ENCODE measurements around the gene SMARCB1.

SMARCB1 gene

DNA sequence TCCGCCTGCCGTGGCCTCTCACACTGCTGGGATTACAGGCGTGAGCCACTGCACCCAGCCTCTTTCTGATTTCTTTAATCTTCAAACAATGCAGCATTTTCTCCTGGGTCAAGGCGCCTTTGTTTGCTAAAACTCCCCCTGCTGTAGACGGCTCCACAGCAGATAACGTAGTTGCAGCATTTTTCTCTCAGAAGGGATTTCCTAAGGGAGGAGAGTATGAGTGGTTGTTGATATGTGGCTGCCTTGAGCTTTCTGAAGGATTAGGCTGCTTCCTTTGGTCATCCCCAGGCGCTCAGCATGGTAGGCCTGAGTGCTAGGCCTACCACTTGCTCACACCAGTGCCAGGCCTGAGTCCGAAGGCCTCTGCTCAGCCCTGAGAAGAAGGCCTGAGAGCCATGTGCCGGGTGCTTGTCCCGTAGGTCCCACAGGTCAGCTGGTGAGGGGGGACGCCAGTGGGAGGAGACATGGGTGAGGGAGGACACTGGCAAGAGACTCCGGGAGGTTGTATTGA lies 18.1 kb downstream of the SMARCB1 start:
- Histone ChIP-seq H3K27ac (ENCODE audit: low read depth, low read length) (peak overlapping the region; percentile 96), H3K9me2 (replicated peaks; ENCODE audit: insufficient read depth, low read length) (no peaks in the 10 kb centered on the region), H3K9me3 (ENCODE audit: insufficient read depth, low read length) (no peaks in the 10 kb centered on the region)

DNA sequence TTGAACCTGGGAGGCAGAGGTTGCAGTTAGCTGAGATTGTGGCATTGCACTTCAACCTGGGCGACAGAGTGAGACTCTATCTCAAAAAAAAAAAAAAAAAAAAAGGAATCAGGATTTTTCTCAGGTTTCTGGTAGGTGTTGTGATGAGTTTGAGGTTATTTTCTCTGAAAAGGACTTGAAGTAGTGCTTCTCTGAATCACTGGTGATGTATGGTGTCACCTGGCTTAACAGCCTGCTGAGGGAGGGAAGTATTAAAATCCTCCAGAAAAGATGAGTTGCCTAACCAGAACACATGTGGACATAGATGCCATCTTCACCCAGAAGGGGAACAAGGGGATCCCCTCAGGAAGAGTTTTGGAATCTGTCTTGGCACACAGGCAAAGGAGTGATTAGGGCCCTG lies 20.1 kb downstream of the SMARCB1 start:
- peak overlapping the region; percentile 28 for H3K4me3 ChIP-seq (ENCODE audit: insufficient read depth, low read length, poor library complexity, severe bottlenecking)
- H3K9me3 ChIP-seq (ENCODE audit: insufficient read depth, low read length): no peaks in the 10 kb centered on the region
- no peaks in the 10 kb centered on the region for H4K20me1 ChIP-seq (ENCODE audit: low read depth, low read length)
- H3K79me2 ChIP-seq (ENCODE audit: insufficient read depth, low read length): peaks cover 43% of the 10 kb centered on the region
- peaks cover 46% of the 10 kb centered on the region for H3F3A ChIP-seq (ENCODE audit: insufficient read depth)
- no peaks in the 10 kb centered on the region for H3K27me3 ChIP-seq (ENCODE audit: low read length)
- H3K27ac ChIP-seq (ENCODE audit: low read depth, low read length): peak overlapping the region; percentile 96
- H3K4me2 ChIP-seq (ENCODE audit: low read depth, low read length, poor library complexity, severe bottlenecking): peak overlapping the region; percentile 98
- H3K9me2 ChIP-seq (replicated peaks; ENCODE audit: insufficient read depth, low read length): no peaks in the 10 kb centered on the region
- peak overlapping the region; percentile 64 for H3K9ac ChIP-seq (ENCODE audit: low read length)
- H2AFZ ChIP-seq (ENCODE audit: low read depth, low read length, severe bottlenecking): no peak overlapping the region
- TF ChIP-seq CTCF (IDR thresholded peaks at IDR 0.05; ENCODE audit: insufficient read depth, low read length, poor library complexity, severe bottlenecking): no peak
- TF ChIP-seq EZH2phosphoT487 (conservative IDR thresholded peaks at IDR 0.05; ENCODE audit: low read length): no peak
- peaks cover 10% of the 10 kb centered on the region; the same call in 1 of the 2 replicates for H3K36me3 ChIP-seq (ENCODE audit: low read length)

More for the DNA sequence above, 18.1 kb downstream of the SMARCB1 start:
- H3K9ac ChIP-seq (ENCODE audit: low read length): peak overlapping the region; percentile 64
- no peaks in the 10 kb centered on the region for H4K20me1 ChIP-seq (ENCODE audit: low read depth, low read length)
- peaks cover 60% of the 10 kb centered on the region for H3F3A ChIP-seq (ENCODE audit: insufficient read depth)
- no peaks in the 10 kb centered on the region for H3K27me3 ChIP-seq (ENCODE audit: low read length)
- TF ChIP-seq CTCF (IDR thresholded peaks at IDR 0.05; ENCODE audit: insufficient read depth, low read length, poor library complexity, severe bottlenecking) (no peak), EZH2phosphoT487 (conservative IDR thresholded peaks at IDR 0.05; ENCODE audit: low read length) (no peak)
- peak overlapping the region; percentile 68 for H3K4me3 ChIP-seq (ENCODE audit: insufficient read depth, low read length, poor library complexity, severe bottlenecking)
- H3K36me3 ChIP-seq (ENCODE audit: low read length): no peaks in the 10 kb centered on the region
- peak overlapping the region; percentile 98 for H3K4me2 ChIP-seq (ENCODE audit: low read depth, low read length, poor library complexity, severe bottlenecking)
- peaks cover 28% of the 10 kb centered on the region for H3K79me2 ChIP-seq (ENCODE audit: insufficient read depth, low read length)
- no peak overlapping the region for H2AFZ ChIP-seq (ENCODE audit: low read depth, low read length, severe bottlenecking)

DNA sequence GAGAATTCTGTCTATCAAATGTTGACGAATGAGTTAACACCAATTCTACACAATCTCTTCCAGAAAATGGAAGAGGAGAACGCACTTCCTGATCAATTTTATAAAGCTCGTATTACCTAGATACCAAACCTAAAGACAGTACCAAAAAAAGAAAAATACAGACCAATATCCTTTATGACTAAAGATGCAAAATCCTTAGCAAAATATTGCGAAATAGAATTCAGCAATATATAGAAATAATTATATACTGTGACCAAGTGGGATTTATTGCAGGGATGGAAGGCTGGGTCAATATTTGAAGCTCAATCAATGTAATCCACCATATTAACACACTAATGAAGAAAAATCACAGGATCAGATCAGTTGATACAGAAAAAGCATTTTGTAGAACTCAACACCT lies 25.6 kb downstream of the SMARCB1 start:
- no peak overlapping the region for H3K9ac ChIP-seq (ENCODE audit: low read length)
- TF ChIP-seq CTCF (IDR thresholded peaks at IDR 0.05; ENCODE audit: insufficient read depth, low read length, poor library complexity, severe bottlenecking) (no peak), EZH2phosphoT487 (conservative IDR thresholded peaks at IDR 0.05; ENCODE audit: low read length) (no peak)
- no peaks in the 10 kb centered on the region for H3K9me3 ChIP-seq (ENCODE audit: insufficient read depth, low read length)
- H2AFZ ChIP-seq (ENCODE audit: low read depth, low read length, severe bottlenecking): no peak overlapping the region
- H3F3A ChIP-seq (ENCODE audit: insufficient read depth): peaks cover 15% of the 10 kb centered on the region; the same call in 1 of the 2 replicates
- H3K79me2 ChIP-seq (ENCODE audit: insufficient read depth, low read length): peaks cover 56% of the 10 kb centered on the region
- H3K36me3 ChIP-seq (ENCODE audit: low read length): peaks cover 22% of the 10 kb centered on the region; the same call in 1 of the 2 replicates
- H3K27ac ChIP-seq (ENCODE audit: low read depth, low read length): no peak overlapping the region
- no peak overlapping the region for H3K4me3 ChIP-seq (ENCODE audit: insufficient read depth, low read length, poor library complexity, severe bottlenecking)
- H3K4me2 ChIP-seq (ENCODE audit: low read depth, low read length, poor library complexity, severe bottlenecking): no peak overlapping the region
- no peaks in the 10 kb centered on the region for H3K27me3 ChIP-seq (ENCODE audit: low read length)
- H3K9me2 ChIP-seq (replicated peaks; ENCODE audit: insufficient read depth, low read length): no peaks in the 10 kb centered on the region
- H4K20me1 ChIP-seq (ENCODE audit: low read depth, low read length): peaks cover 2% of the 10 kb centered on the region; the same call in 1 of the 2 replicates

Data from SU-DHL-6 (cell line).